ENCODE data around the gene FTO.

- no peak for TF ChIP-seq CTCF (conservative IDR thresholded peaks at IDR 0.05)
- TF ChIP-seq ZFX (IDR thresholded peaks at IDR 0.05): no peak
These were observed 472.5 kb downstream of the FTO start for GRCh38 chr16:54176376-54176901.
